ENCODE results near the gene SLC12A5.

The SLC12A5 gene

GRCh38 chr20:46018112-46018511 is 10.9 kb upstream of the SLC12A5 start:
- TF ChIP-seq CTCF (IDR thresholded peaks at IDR 0.05; ENCODE audit: extremely low read depth, insufficient read depth, missing control alignments) = no peak
- in situ Hi-C loops (cut with MboI; ENCODE audit: low pct_unique_long_range_greater_than_20kb, low sequenced_read_pairs, unreplicated experiment) = no loop called here
- DNase-seq (ENCODE audit: low spot score) = no peak

- in situ Hi-C loops (cut with MboI; ENCODE audit: low pct_unique_long_range_greater_than_20kb, low sequenced_read_pairs, unreplicated experiment) = no loop called here
These were observed 10.4 kb upstream of the SLC12A5 start for GRCh38 chr20:46018611-46019010.

GRCh38 chr20:46020555-46020954 is 8.5 kb upstream of the SLC12A5 start:
- in situ Hi-C loops (cut with MboI; ENCODE audit: low pct_unique_long_range_greater_than_20kb, low sequenced_read_pairs, unreplicated experiment) = no loop called here
- no peak for TF ChIP-seq CTCF (IDR thresholded peaks at IDR 0.05; ENCODE audit: extremely low read depth, insufficient read depth, missing control alignments)
- no peak for DNase-seq (ENCODE audit: low spot score)

More at GRCh38 chr20:46018611-46019010, 10.4 kb upstream of the SLC12A5 start:
- DNase-seq (ENCODE audit: low spot score) = no peak
- TF ChIP-seq CTCF (IDR thresholded peaks at IDR 0.05; ENCODE audit: extremely low read depth, insufficient read depth, missing control alignments) = no peak

DNA sequence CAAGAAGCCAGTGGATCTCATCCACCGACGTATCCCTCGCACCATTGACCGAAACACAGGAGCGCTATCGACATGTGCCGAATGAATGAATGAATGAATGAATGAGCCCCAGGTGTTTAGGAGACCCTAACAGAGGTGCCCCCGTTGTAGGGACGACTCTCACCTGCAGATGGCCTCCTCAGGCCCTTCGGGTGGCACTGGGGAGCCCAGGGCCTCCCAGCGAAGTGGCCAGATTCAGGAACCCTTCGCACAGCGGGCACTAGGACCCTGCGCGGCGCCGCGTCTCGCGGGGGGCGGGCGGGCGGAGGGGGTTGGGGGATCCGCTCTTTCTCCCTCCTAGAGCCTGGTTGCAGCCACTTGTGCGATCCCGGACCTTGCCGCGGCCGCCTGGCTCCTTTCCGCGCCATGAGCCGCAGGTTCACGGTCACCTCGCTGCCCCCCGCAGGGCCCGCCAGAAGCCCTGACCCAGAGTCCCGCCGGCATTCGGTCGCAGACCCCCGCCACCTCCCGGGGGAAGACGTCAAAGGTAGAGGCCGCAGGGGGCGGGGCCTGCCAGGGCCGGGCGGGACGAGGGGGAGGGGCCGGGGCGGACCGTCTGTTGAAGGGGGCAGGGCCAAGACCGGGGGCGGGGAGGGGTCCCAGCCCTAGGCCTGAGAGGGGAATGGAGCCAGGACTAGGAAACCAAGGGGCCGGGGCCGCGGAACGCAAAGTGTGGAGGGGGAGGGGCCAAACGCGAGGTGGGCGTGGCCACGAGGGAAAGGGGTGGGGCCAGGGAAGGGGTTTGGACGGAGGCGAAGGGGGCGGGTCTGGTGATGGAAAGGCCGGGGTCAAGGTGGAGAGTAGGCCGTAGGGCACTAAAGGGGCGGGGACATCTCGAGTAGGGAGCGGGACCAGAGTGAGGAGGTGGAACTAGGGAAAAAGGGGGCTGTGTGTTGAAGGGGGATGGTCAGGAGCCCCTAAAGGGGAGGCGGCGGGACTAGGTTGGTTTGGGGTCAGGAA is 7.4 kb upstream of the SLC12A5 start:
- peak; percentile 29 for TF ChIP-seq CTCF (IDR thresholded peaks at IDR 0.05; ENCODE audit: extremely low read depth, insufficient read depth, missing control alignments)
- DNase-seq (ENCODE audit: low spot score) = peak; percentile 79
- in situ Hi-C loops (cut with MboI; ENCODE audit: low pct_unique_long_range_greater_than_20kb, low sequenced_read_pairs, unreplicated experiment) = no loop called here

GRCh38 chr20:46022411-46023147 is 6.4 kb upstream of the SLC12A5 start:
- DNase-seq (ENCODE audit: low spot score) = peak; percentile 86
- peak; percentile 86 for TF ChIP-seq CTCF (IDR thresholded peaks at IDR 0.05; ENCODE audit: extremely low read depth, insufficient read depth, missing control alignments)
- in situ Hi-C loops (cut with MboI; ENCODE audit: low pct_unique_long_range_greater_than_20kb, low sequenced_read_pairs, unreplicated experiment) = no loop called here

DNA sequence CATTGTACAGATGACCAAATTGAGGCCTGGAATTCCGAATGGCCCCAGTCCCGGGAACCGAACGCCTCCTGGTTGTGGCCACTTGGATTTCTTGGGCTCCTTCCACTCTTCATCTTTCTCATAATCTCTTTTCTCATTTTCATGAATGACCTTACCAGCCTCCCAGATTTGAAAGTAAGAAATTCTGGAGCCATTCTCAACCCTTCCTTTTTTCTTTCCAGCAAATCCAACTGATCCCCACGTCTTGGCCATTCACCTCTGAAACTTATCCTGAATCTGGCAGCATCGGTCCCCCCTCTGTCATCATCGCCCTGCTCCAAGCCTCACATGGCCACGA is 5.9 kb upstream of the SLC12A5 start:
- in situ Hi-C loops (cut with MboI; ENCODE audit: low pct_unique_long_range_greater_than_20kb, low sequenced_read_pairs, unreplicated experiment) = no loop called here
- no peak for DNase-seq (ENCODE audit: low spot score)
- no peak for TF ChIP-seq CTCF (IDR thresholded peaks at IDR 0.05; ENCODE audit: extremely low read depth, insufficient read depth, missing control alignments)
